ENCODE measurements around the gene CUL7. TPM values are rescaled to one million over a fixed set of nuclear protein-coding genes. Genes with fewer than 3 reads are reported as not detected.

CUL7 gene
- polyA plus RNA-seq = 1 to 10 TPM; 5.1 to 5.5 TPM

DNA sequence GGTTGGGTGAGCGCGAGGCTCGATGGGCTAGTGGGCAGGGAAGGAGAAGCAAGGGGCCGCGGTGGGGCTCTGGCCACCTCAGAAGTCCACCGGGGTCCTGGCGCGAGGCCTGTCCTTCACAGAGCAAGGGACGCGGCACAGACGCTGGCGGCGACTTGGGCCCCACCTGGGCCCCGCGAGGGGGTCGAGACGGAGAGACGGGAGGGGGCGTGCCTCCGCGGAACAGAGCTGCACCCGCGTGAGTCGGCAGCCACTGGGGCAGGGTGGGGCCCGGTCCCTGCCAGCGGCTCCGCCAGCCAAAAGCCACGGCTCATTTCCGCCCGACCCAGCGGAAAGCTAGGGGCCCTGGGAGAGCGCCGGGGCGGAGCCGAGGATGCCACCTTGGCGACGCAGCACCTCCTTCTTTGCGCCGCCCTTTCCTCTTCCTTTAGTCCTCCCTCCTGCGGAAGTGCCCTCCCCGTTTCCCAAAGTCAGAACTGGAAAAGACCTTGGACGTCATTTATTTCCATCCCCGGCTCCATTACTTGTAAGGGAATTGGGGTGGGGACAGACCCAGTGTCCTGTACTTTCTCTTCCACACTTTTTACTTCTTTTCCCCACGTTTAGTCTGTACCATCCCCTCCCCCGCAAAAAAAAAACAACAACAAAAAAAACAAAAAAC lies at the start of gene CUL7:
TSS of gene CUL7 (minus strand) at position 307 of the 661 bp plus-strand sequence. CDS start 1,063 bp downstream, outside the sequence.
- WGBS, 2 donors = 1 to 3% methylated on average over 26 to 45 of the region's 45 CpGs
- Histone ChIP-seq H3K36me3 (ENCODE audit: control insufficient read depth in 2 of 2, insufficient read depth in 2 of 2, low read length in 1 of 2) (peaks cover 0 to 15% of the 10 kb centered on the region in 2 donors), H3K27me3 (ENCODE audit: control insufficient read depth in 1 of 2, insufficient read depth in 2 of 2, low read length in 2 of 2) (no peaks in the 10 kb centered on the region), H3K4me1 (ENCODE audit: control insufficient read depth in 2 of 2, insufficient read depth in 2 of 2, low read length in 1 of 2) (peaks cover 0 to 13% of the 10 kb centered on the region in 2 donors), H3K9me3 (ENCODE audit: control insufficient read depth in 2 of 2, insufficient read depth in 1 of 2, low read depth in 1 of 2, low read length in 1 of 2) (no peaks in the 10 kb centered on the region), H3K4me3 (ENCODE audit: low read depth in 1 of 2, low read length in 2 of 2) (peak within 1 kb of the TSS; percentile 65 to 87), H3K27ac (ENCODE audit: low read depth in 2 of 2, low read length in 1 of 2) (peak within 1 kb of the TSS; percentile 83 to 97)

GRCh38 chr6:43101497-43101896 lies 47.8 kb upstream of the CUL7 start:
- Histone ChIP-seq H3K4me3 (ENCODE audit: low read depth in 1 of 2, low read length in 2 of 2) (no peak overlapping the region), H3K27me3 (ENCODE audit: control insufficient read depth in 1 of 2, insufficient read depth in 2 of 2, low read length in 2 of 2) (no peaks in the 10 kb centered on the region), H3K9me3 (ENCODE audit: control insufficient read depth in 2 of 2, insufficient read depth in 1 of 2, low read depth in 1 of 2, low read length in 1 of 2) (no peaks in the 10 kb centered on the region), H3K36me3 (ENCODE audit: control insufficient read depth in 2 of 2, insufficient read depth in 2 of 2, low read length in 1 of 2) (no peaks in the 10 kb centered on the region), H3K27ac (ENCODE audit: low read depth in 2 of 2, low read length in 1 of 2) (no peak overlapping the region), H3K4me1 (ENCODE audit: control insufficient read depth in 2 of 2, insufficient read depth in 2 of 2, low read length in 1 of 2) (peaks cover under 1 to 3% of the 10 kb centered on the region in 2 donors)
- 68 to 76% methylated on average over 4 of the region's 4 CpGs for WGBS, 2 donors

DNA sequence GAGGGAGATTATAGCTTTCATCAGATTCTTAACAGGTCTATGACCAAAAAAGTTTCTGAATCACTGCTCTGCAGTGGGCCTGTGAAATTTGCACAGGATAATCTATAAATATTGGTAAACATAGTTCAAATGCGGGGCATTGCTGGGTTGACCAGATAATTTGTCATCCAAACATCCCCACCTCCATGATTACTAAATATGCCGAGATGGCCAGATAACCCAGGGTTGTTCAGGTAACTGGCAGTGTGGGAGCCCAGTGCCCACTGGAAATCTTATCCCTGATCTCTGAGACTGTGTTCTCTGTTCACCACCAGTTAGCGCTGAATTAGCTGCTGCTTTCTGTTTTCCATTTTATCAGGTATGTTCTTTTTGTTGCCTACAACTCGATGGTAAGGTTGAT lies 43.9 kb upstream of the CUL7 start:
- Histone ChIP-seq H3K4me3 (ENCODE audit: low read depth in 1 of 2, low read length in 2 of 2) (no peak overlapping the region), H3K27ac (ENCODE audit: low read depth in 2 of 2, low read length in 1 of 2) (peak overlapping the region in 1 of 2 donors; percentile 80), H3K9me3 (ENCODE audit: control insufficient read depth in 2 of 2, insufficient read depth in 1 of 2, low read depth in 1 of 2, low read length in 1 of 2) (no peaks in the 10 kb centered on the region), H3K36me3 (ENCODE audit: control insufficient read depth in 2 of 2, insufficient read depth in 2 of 2, low read length in 1 of 2) (no peaks in the 10 kb centered on the region), H3K4me1 (ENCODE audit: control insufficient read depth in 2 of 2, insufficient read depth in 2 of 2, low read length in 1 of 2) (peaks cover 0 to 2% of the 10 kb centered on the region in 2 donors), H3K27me3 (ENCODE audit: control insufficient read depth in 1 of 2, insufficient read depth in 2 of 2, low read length in 2 of 2) (no peaks in the 10 kb centered on the region)
- WGBS, 2 donors = 72 to 76% methylated on average over 4 of the region's 4 CpGs

- Histone ChIP-seq H3K27ac (ENCODE audit: low read depth in 2 of 2, low read length in 1 of 2) (peak overlapping the region; percentile 80 to 84), H3K4me1 (ENCODE audit: control insufficient read depth in 2 of 2, insufficient read depth in 2 of 2, low read length in 1 of 2) (peaks cover 0 to 2% of the 10 kb centered on the region in 2 donors)
These were observed 43.4 kb upstream of the CUL7 start for GRCh38 chr6:43097098-43097489.

DNA sequence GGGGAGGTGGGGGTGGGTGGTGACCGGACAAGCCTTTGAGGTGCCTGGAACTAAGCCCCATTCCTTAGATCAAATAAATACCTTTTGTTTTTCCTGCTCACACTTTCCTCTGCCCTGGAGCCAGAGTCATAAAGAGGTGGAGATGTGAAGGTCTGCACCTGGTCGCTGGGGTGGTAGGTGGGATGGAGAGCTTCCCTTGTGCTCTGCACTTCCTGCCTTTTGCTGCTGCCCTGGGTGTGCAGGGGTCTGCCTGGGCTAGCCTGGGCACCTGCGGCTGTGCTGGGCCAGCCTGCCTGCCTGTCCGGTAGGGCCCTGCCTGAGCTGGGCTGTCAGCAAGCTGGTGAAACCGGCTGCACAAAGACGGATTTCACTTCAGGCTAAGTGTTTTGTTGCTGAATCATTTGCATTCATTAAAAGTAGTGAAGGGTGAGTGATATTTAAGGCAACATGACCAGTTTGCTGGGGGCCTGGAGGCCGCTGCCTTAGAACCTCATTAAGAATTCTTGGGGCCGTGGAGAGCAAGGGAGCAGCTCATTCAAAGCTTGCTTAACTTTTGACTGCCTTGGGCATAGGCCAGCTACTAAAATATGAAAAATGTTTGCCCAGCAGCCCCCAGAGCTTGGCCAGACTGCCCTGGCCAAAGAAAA lies 42.9 kb upstream of the CUL7 start:
- Histone ChIP-seq H3K27ac (ENCODE audit: low read depth in 2 of 2, low read length in 1 of 2) (peak overlapping the region; percentile 80 to 84), H3K9me3 (ENCODE audit: control insufficient read depth in 2 of 2, insufficient read depth in 1 of 2, low read depth in 1 of 2, low read length in 1 of 2) (no peaks in the 10 kb centered on the region), H3K36me3 (ENCODE audit: control insufficient read depth in 2 of 2, insufficient read depth in 2 of 2, low read length in 1 of 2) (no peaks in the 10 kb centered on the region), H3K4me3 (ENCODE audit: low read depth in 1 of 2, low read length in 2 of 2) (peak overlapping the region in 1 of 2 donors; percentile 13), H3K27me3 (ENCODE audit: control insufficient read depth in 1 of 2, insufficient read depth in 2 of 2, low read length in 2 of 2) (no peaks in the 10 kb centered on the region), H3K4me1 (ENCODE audit: control insufficient read depth in 2 of 2, insufficient read depth in 2 of 2, low read length in 1 of 2) (peaks cover 0 to 2% of the 10 kb centered on the region in 2 donors)
- WGBS, 2 donors = 27 to 48% methylated on average over 8 of the region's 8 CpGs

More at GRCh38 chr6:43097098-43097489, 43.4 kb upstream of the CUL7 start:
- Histone ChIP-seq H3K36me3 (ENCODE audit: control insufficient read depth in 2 of 2, insufficient read depth in 2 of 2, low read length in 1 of 2) (no peaks in the 10 kb centered on the region), H3K9me3 (ENCODE audit: control insufficient read depth in 2 of 2, insufficient read depth in 1 of 2, low read depth in 1 of 2, low read length in 1 of 2) (no peaks in the 10 kb centered on the region), H3K27me3 (ENCODE audit: control insufficient read depth in 1 of 2, insufficient read depth in 2 of 2, low read length in 2 of 2) (no peaks in the 10 kb centered on the region), H3K4me3 (ENCODE audit: low read depth in 1 of 2, low read length in 2 of 2) (no peak overlapping the region)
- 22 to 33% methylated on average over 5 of the region's 5 CpGs for WGBS, 2 donors

DNA sequence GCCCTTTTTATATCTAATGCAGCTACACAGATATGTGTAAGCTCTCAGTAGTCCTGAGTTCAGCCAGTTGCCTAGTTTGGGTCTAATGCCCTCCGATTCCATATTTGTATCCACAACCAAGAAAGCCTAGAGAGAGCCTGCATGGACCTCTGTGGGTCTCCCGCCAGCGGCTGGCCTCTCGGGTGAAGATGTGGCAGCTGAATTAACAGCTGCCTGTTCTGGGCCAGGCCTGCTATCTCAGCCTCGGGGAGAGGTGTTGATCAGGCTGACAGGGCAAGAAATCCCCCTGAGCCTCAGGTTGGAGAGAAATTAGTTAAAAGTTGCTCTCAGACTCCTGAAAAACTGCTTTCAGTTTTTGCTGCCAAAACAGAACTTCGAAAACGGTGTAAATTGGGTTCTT lies 42.3 kb upstream of the CUL7 start:
- Histone ChIP-seq H3K4me1 (ENCODE audit: control insufficient read depth in 2 of 2, insufficient read depth in 2 of 2, low read length in 1 of 2) (peaks cover 0 to 2% of the 10 kb centered on the region in 2 donors), H3K9me3 (ENCODE audit: control insufficient read depth in 2 of 2, insufficient read depth in 1 of 2, low read depth in 1 of 2, low read length in 1 of 2) (no peaks in the 10 kb centered on the region), H3K27ac (ENCODE audit: low read depth in 2 of 2, low read length in 1 of 2) (peak overlapping the region; percentile 36 to 84), H3K4me3 (ENCODE audit: low read depth in 1 of 2, low read length in 2 of 2) (peak overlapping the region in 1 of 2 donors; percentile 13), H3K27me3 (ENCODE audit: control insufficient read depth in 1 of 2, insufficient read depth in 2 of 2, low read length in 2 of 2) (no peaks in the 10 kb centered on the region), H3K36me3 (ENCODE audit: control insufficient read depth in 2 of 2, insufficient read depth in 2 of 2, low read length in 1 of 2) (no peaks in the 10 kb centered on the region)
- 39 to 44% methylated on average over 7 of the region's 7 CpGs for WGBS, 2 donors

- peaks cover 0 to 2% of the 10 kb centered on the region in 2 donors for H3K4me1 ChIP-seq (ENCODE audit: control insufficient read depth in 2 of 2, insufficient read depth in 2 of 2, low read length in 1 of 2)
These were observed 40.0 kb upstream of the CUL7 start for GRCh38 chr6:43093436-43094289.

DNA sequence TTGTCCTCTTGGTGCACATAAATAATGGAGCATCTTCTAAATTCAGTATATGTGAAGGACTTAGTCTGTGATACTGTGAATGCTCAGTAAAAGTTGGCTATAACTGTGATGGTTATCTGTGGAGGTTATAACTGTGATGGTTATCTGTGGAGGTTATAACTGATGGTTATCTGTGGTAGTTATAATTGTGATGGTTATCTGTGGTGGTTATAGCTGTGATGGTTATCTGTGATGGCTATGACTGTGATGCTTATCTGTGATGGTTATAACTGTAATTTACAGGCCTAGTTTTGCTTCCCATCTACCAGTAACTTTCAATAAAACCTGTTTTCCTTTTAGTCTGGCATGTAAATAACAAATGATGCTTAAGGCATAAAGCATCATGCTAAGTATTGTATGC lies 39.0 kb upstream of the CUL7 start:
- H3K9me3 ChIP-seq (ENCODE audit: control insufficient read depth in 2 of 2, insufficient read depth in 1 of 2, low read depth in 1 of 2, low read length in 1 of 2) = no peaks in the 10 kb centered on the region
- peaks cover 0 to 4% of the 10 kb centered on the region in 2 donors for H3K4me1 ChIP-seq (ENCODE audit: control insufficient read depth in 2 of 2, insufficient read depth in 2 of 2, low read length in 1 of 2)
- H3K27ac ChIP-seq (ENCODE audit: low read depth in 2 of 2, low read length in 1 of 2) = no peak overlapping the region
- no peak overlapping the region for H3K4me3 ChIP-seq (ENCODE audit: low read depth in 1 of 2, low read length in 2 of 2)
- H3K36me3 ChIP-seq (ENCODE audit: control insufficient read depth in 2 of 2, insufficient read depth in 2 of 2, low read length in 1 of 2) = no peaks in the 10 kb centered on the region
- H3K27me3 ChIP-seq (ENCODE audit: control insufficient read depth in 1 of 2, insufficient read depth in 2 of 2, low read length in 2 of 2) = no peaks in the 10 kb centered on the region

More at GRCh38 chr6:43093436-43094289, 40.0 kb upstream of the CUL7 start:
- Histone ChIP-seq H3K36me3 (ENCODE audit: control insufficient read depth in 2 of 2, insufficient read depth in 2 of 2, low read length in 1 of 2) (no peaks in the 10 kb centered on the region), H3K27ac (ENCODE audit: low read depth in 2 of 2, low read length in 1 of 2) (peak overlapping the region; percentile 72 to 77), H3K9me3 (ENCODE audit: control insufficient read depth in 2 of 2, insufficient read depth in 1 of 2, low read depth in 1 of 2, low read length in 1 of 2) (no peaks in the 10 kb centered on the region), H3K4me3 (ENCODE audit: low read depth in 1 of 2, low read length in 2 of 2) (peak overlapping the region; percentile 25 to 41), H3K27me3 (ENCODE audit: control insufficient read depth in 1 of 2, insufficient read depth in 2 of 2, low read length in 2 of 2) (no peaks in the 10 kb centered on the region)
- 36 to 41% methylated on average over 9 of the region's 9 CpGs for WGBS, 2 donors

DNA sequence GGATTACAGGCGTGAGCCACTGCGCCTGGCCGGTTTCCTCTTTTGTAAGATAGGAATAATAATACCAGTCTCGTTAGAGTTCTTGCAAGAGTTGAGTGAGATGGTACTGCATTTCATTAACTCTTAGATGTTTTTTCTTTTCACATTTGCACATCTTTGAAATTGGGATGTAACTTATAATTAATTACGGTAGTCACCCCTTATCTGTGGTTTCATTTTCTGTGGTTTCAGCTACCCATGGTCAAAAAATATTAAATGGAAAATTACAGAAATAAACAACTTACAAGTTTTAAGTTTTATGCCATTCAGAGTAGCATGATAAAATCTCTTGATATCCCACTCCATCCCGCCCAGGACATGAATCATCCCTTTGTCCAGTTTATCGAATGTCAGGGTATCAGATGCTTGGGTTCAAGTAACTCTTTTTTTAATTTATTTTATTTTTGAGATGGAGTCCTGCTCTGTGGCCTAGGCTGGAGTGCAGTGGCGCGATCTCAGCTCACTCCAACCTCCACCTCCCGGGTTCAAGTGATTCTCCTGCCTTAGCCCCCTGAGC lies 37.9 kb upstream of the CUL7 start:
- Histone ChIP-seq H3K36me3 (ENCODE audit: control insufficient read depth in 2 of 2, insufficient read depth in 2 of 2, low read length in 1 of 2) (no peaks in the 10 kb centered on the region), H3K27ac (ENCODE audit: low read depth in 2 of 2, low read length in 1 of 2) (no peak overlapping the region), H3K9me3 (ENCODE audit: control insufficient read depth in 2 of 2, insufficient read depth in 1 of 2, low read depth in 1 of 2, low read length in 1 of 2) (no peaks in the 10 kb centered on the region), H3K4me1 (ENCODE audit: control insufficient read depth in 2 of 2, insufficient read depth in 2 of 2, low read length in 1 of 2) (peaks cover 3 to 6% of the 10 kb centered on the region in 2 donors), H3K27me3 (ENCODE audit: control insufficient read depth in 1 of 2, insufficient read depth in 2 of 2, low read length in 2 of 2) (no peaks in the 10 kb centered on the region), H3K4me3 (ENCODE audit: low read depth in 1 of 2, low read length in 2 of 2) (no peak overlapping the region)
- 81 to 88% methylated on average over 10 of the region's 10 CpGs for WGBS, 2 donors

Measured in esophagus (tissue), 2 donors.